Caki2 (cell line): Measurements from ENCODE around the gene BAZ2B. TPM values are rescaled to one million over a fixed set of nuclear protein-coding genes. Genes with fewer than 3 reads are reported as not detected.

Experiments used
- DNase-seq: peaks from one replicate; pipeline ENCODE4 v3.0.0-alpha.2; 2015; ENCODE audit warnings: low read depth
- in situ Hi-C: cut with HindIII; loops from 2 replicates; pipeline ENCODE4 v1.10.0; 2016; ENCODE audit warnings: low sequenced_read_pairs, low pct_unique_long_range_greater_than_20kb, mixed read lengths
- total RNA-seq: library from RNA; depleted of rRNA; stranded (reverse); fragments of >200 nt; shearing (Covaris generic); gene quantifications from 2 replicates; pipeline ENCODE4 v1.2.3, GENCODE V29; 2014; ENCODE audit warnings: low replicate concordance

The BAZ2B gene
- total RNA-seq, 1 experiment from 2014 or later: 8.4 TPM

- DNase-seq: no peak
- in situ Hi-C loops: no loop called here
Measured at GRCh38 chr2:159455330-159455918, 160.9 kb downstream of the BAZ2B start.

- DNase-seq: no peak
- in situ Hi-C loops: no loop called here
Measured at GRCh38 chr2:159454185-159454584, 162.2 kb downstream of the BAZ2B start.

GRCh38 chr2:159450180-159450579, 166.2 kb downstream of the BAZ2B start:
- no peak for DNase-seq
- in situ Hi-C loops: no loop called here

DNA sequence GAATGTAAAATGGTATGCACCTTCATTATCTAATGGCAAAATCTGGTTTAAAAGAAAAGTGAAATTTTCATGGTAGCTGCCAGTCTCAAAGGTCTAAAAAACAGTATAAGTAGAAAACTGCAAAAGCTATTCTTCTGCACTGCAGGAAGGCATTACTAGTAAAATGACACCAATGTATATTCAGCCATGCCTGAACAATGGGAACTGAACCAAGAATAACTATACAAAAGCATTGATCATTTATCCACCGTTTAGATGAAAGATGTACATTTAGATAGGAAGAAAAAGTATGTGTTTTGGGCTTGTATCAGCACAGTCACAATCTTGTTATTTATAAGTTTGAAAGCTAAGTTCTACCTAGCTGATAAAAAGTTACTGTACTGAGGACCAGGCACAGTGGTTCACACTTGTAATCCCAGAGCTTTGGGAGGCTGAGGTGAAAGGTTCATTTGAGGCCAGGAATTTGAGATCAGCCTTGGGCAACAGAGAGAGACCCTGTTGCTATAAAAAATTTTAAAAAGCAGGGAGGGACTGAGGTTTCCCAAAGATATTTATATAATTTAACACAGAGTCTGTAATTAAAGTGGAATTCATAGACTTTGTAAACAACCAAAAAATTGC, 166.7 kb downstream of the BAZ2B start:
- in situ Hi-C loops: no loop called here
- DNase-seq: no peak

DNA sequence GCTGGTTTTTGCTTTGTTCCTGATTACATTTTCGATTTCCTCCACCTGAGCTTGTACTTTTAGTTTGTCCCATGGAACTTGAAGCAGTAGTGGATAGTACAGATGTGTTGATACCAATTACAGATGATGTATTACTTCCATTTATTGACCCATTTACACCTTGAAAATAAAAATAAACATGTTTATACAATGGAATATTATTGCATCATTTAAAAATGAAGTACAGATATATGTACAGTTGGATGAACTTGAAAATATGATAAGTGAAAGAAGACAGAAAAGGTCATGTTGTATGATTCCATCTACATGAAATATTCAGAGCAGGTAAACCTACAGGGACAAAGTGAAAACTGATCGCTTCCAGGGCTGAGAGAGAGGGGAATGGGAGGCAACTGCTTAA, 169.5 kb downstream of the BAZ2B start:
- no peak for DNase-seq
- in situ Hi-C loops: no loop called here

DNA sequence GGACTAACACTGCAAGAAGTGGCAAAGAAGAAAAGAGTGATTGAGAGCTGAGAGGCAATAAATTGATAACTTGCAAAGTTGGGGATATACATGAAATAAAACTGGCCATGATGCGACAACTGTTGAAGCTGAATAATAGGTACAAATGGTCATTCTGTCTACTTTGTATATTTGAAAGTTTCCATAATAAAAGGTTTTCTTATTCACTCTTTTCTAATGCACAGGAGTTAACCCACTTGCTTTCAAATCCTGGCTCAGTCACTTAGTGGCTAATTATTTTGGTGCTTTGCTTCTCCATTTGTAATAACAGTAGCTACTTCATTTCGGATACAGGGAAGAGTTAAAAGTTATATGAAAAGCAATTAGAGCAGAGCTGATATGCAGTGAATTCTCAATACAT, 170.1 kb downstream of the BAZ2B start:
- in situ Hi-C loops: no loop called here
- DNase-seq: no peak

GRCh38 chr2:159445307-159445706, 171.0 kb downstream of the BAZ2B start:
- in situ Hi-C loops: no loop called here

DNA sequence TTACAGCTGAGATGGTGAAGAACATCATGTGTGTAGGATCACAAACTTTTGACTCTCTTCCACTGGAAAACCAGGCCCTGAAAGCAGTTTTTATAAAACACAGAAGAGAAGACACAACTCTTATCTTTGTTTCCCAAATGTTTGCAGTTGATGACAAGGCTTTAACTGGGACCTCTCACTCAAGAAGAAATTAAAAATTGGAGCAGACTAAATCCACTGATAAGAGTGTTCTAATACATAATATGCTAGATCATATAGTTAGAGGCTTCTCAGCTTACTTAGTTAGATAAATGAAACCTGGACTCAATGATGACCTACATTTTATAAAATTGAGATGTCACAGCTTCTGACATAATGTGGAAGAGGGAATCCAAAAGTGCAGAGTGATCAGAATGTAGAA, 171.6 kb downstream of the BAZ2B start:
- no peak for DNase-seq
- in situ Hi-C loops: no loop called here

More at GRCh38 chr2:159445307-159445706, 171.0 kb downstream of the BAZ2B start:
- no peak for DNase-seq

GRCh38 chr2:159442159-159442852, 174.0 kb downstream of the BAZ2B start:
- in situ Hi-C loops: no loop called here
- no peak for DNase-seq

- in situ Hi-C loops: no loop called here
- no peak for DNase-seq
Measured at GRCh38 chr2:159441182-159441581, 175.2 kb downstream of the BAZ2B start.

GRCh38 chr2:159439421-159439820, 176.9 kb downstream of the BAZ2B start:
- in situ Hi-C loops: no loop called here
- DNase-seq: no peak

GRCh38 chr2:159438720-159439353, 177.5 kb downstream of the BAZ2B start:
- DNase-seq: no peak
- in situ Hi-C loops: no loop called here

DNA sequence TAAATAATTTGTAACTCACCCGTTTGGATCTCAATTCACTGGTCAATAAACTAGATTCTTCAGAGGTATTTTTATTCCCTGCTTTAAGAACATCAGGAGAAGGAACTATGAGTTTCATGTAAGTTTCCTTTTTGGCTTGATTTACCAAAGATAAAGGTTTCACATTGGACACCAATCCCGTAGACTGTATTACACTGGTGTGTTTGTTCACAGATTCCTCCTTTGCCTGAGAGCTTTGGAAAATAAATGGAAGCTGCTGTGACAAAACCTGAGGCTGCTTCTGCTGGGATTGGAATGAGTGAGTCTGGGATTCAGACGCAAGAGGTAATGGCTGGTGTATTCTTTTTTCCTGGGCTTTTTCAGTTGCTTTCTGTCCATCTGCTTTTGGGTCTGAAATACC, 178.1 kb downstream of the BAZ2B start:
- in situ Hi-C loops: no loop called here
- no peak for DNase-seq

GRCh38 chr2:159432610-159433009, 183.7 kb downstream of the BAZ2B start:
- in situ Hi-C loops: no loop called here
- no peak for DNase-seq

GRCh38 chr2:159427048-159427447, 189.3 kb downstream of the BAZ2B start:
- no peak for DNase-seq
- in situ Hi-C loops: no loop called here

DNA sequence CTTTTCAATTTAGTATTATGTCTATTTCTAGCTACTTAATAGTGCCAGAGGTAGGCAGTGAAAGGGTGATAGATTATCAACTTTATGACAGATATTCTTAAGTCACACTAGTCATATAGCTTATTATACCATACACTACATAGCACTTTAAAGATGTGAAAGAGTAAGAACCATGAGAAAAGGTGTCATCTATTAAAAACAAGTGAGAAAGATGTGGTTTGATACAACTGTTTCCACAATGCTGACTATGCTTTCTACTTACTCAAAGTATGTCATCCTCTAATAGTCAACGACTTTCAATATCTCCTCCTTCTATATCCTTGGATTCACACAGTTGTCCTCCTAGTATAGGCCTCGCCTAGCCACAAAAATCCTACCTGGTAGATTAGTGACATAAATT, 196.9 kb downstream of the BAZ2B start:
- DNase-seq: no peak
- in situ Hi-C loops: no loop called here

- in situ Hi-C loops: no loop called here
Measured at GRCh38 chr2:159411460-159411859, 204.9 kb downstream of the BAZ2B start.

GRCh38 chr2:159410276-159410675, 206.1 kb downstream of the BAZ2B start:
- DNase-seq: no peak
- in situ Hi-C loops: no loop called here

More at GRCh38 chr2:159411460-159411859, 204.9 kb downstream of the BAZ2B start:
- no peak for DNase-seq

- no peak for DNase-seq
- in situ Hi-C loops: no loop called here
Measured at GRCh38 chr2:159409116-159409800, 207.1 kb downstream of the BAZ2B start.
